GM18502 (cell line): Measurements from ENCODE around the gene PGGHG.

Experiments used
- ATAC-seq: cut with Tn5 transposase; IDR thresholded peaks from one replicate; pipeline ENCODE4 v1.9.1; 2021; ENCODE audit warnings: mild to moderate bottlenecking; ENCODE audit not compliant: unreplicated experiment, poor library complexity

Gene PGGHG

GRCh38 chr11:268716-269145, 20.2 kb upstream of the PGGHG start:
- peak; percentile 45 for ATAC-seq

GRCh38 chr11:269146-269890, 19.6 kb upstream of the PGGHG start:
- peak; percentile 76 for ATAC-seq

DNA sequence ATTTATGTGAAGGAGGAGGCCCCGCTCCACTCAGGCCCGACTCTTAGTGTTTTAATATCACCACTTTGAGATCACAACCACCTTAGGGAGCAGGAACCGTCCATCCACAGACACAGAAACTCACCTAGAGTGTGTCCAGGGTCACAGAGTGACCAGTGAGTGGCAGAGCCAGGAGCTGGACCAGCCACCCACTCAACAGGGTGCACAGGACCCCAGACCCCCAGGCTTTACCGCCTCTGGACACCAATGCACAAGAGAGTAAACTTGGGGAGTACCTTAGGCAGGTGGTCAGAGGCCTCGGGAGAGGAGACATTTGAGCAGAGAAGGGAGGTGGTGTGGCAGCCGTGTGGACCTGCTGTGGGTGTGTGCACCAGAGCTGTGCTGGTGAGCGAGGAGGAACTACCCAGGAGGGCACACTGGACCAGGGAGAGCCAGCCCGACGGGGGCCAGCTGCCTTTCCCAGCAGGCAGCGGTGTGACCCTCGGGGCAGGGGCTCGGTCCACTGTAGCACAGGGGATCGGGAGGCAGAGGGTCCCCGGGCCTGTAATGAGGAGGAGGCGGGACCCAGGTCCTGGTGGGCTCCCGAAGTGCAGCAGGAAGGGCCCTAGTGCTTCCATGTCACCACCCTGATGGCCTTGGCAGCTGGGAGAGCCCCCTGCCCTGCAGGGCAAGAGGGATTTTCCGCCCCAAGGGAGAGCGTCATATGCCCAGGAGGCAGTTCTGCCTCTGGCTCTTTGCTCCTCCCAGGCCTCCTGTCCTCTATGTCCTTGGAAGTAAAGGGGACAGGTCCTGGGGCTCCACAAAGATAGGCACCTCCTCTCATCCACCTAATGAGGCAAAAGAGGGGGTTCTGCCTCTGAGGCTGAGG, 18.2 kb upstream of the PGGHG start:
- no peak for ATAC-seq

GRCh38 chr11:271319-271715, 17.6 kb upstream of the PGGHG start:
- no peak for ATAC-seq

DNA sequence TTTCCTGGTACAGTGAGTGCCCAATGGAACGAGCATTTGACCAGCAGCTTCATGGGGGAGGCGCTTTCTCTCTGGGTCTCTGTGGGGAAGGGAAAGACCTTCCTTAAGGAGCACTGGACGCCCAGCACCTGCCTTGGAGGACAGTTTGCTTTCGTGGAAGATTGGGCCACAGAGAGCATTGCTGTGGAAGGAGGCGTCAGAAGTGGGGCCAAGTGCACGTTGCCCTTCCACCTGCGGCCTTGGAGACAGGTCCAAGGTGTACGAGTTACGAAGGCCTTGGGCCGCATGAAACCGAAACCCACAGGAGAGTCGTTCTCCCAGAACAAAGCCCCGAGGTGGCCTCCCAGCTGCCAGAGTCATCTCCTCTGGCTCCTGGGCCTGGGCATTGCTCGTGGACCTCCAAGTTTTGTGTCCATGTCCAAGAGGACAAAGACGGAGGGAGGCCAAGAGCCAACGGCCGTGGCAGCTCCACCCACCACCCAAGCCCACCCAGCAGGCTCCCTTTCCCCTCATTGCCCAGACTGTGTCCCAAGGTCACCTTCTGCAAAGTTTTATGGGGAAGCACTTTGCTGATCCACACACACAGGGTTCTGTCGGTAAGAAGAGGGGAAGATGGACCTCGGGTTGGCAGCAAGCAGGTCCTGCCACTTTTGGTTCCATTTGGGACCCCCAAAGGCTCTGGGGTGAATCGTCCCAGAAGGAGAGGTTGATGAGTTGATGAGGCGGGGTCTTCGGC, 16.6 kb upstream of the PGGHG start:
- ATAC-seq, result no peak

GRCh38 chr11:272931-273198, 16.1 kb upstream of the PGGHG start:
- ATAC-seq, result no peak

DNA sequence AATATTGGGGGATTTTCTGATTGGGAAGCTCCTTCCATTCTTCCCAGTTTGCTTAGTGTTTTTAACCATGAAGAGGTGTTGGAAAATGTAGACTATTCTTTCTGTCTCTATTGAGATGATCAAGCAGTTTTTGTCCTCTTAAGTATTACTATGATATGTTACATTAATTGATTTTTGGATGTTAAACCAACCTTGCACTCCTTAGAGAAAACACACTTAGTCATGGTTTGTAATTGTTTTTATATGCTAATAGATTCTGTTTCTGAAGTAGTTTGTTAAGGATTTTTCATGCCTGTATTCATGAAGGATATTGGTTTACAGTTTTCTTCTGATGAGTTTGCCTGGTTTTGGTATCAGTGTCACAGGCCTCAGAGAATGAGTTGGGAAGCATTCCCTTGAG, 12.7 kb upstream of the PGGHG start:
- no peak for ATAC-seq

DNA sequence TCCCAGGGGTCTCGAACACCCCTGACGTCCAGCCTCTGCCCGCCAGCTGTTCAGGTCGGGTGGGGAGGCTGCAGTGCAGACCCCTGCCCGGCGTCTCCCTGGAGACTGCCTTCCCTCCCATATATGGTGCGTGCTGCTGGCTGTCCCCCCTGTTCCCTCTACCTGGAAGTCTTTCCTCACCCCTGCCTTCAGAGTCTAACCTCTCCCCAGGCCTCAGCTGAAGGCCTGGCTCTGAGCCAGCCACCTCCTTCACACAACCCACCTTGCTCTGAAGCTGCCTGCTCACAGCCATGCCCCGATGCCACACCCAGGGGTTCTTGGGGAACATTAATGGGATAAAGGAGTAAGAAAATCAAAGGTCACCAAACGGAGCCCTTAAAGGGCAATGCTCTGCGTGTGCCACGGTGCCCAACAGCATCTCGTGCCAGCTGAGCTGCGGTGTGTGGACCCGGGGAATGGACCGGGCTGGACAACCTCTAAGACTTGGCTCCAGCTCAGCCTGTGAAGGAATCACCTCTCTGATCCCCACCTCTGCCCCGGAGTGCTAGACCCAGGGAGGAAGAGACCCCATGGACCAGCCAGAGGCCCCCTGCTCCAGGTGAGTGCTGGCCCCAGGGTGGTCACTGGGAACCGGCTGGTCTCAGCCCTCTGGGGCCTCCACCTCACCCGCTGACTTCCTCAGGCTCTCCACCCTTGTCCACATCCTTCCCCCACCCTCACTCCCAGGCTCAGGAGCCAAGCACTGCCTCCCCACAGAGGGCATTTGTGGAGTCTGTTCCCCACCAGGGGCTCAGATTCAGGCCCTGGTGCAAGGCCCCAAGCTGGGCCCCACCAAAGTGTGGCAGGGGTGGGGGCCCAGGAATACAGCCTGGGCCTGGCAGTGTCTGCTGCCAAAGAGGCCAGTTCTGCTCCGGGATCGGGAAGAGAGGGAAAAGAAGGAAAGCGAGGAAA, 10.7 kb upstream of the PGGHG start, which contains the start of gene NLRP6:
Gene NLRP6, plus strand, starts transcription at position 407 of the 951 bp plus-strand sequence. Its CDS starts 163 bp downstream, at position 570.
- no peak for ATAC-seq

- ATAC-seq, result no peak
These were observed 9.6 kb upstream of the PGGHG start for GRCh38 chr11:279040-279965.

DNA sequence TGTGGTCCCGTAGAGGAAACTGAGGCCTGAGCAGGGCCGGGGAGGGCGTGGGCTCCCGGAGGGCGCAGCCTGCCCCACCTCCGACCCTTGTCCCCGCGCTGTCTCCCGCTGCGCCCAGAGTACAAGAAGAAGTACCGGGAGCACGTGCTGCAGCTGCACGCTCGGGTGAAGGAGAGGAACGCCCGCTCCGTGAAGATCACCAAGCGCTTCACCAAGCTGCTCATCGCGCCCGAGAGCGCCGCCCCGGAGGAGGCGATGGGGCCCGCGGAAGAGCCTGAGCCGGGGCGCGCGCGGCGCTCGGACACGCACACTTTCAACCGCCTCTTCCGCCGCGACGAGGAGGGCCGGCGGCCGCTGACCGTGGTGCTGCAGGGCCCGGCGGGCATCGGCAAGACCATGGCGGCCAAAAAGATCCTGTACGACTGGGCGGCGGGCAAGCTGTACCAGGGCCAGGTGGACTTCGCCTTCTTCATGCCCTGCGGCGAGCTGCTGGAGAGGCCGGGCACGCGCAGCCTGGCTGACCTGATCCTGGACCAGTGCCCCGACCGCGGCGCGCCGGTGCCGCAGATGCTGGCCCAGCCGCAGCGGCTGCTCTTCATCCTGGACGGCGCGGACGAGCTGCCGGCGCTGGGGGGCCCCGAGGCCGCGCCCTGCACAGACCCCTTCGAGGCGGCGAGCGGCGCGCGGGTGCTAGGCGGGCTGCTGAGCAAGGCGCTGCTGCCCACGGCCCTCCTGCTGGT, 8.8 kb upstream of the PGGHG start:
- ATAC-seq, result no peak

GRCh38 chr11:280706-281485, 8.0 kb upstream of the PGGHG start:
- ATAC-seq, result no peak

DNA sequence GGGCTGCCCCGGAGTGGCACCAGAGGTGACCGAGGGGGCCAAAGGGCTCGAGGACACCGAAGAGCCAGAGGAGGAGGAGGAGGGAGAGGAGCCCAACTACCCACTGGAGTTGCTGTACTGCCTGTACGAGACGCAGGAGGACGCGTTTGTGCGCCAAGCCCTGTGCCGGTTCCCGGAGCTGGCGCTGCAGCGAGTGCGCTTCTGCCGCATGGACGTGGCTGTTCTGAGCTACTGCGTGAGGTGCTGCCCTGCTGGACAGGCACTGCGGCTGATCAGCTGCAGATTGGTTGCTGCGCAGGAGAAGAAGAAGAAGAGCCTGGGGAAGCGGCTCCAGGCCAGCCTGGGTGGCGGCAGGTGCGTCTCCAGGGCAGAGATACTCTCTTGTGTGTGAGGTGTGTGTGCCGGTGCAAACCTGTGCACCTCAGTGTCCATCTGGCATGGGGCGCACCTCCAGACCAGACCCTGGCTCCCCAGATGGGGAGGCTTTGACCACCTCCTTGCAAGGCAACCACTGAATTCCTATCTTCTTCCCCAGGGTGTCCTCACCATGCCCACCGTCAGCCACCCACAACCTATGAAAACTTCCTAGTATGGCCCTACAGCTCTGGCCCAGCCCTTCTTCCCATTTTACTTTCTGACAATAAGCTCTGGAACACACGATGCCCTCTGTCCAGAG, 7.3 kb upstream of the PGGHG start:
- ATAC-seq, result no peak

GRCh38 chr11:282171-282570, 6.8 kb upstream of the PGGHG start:
- ATAC-seq, result no peak

- no peak for ATAC-seq
These were observed 6.1 kb upstream of the PGGHG start for GRCh38 chr11:282630-283360.

DNA sequence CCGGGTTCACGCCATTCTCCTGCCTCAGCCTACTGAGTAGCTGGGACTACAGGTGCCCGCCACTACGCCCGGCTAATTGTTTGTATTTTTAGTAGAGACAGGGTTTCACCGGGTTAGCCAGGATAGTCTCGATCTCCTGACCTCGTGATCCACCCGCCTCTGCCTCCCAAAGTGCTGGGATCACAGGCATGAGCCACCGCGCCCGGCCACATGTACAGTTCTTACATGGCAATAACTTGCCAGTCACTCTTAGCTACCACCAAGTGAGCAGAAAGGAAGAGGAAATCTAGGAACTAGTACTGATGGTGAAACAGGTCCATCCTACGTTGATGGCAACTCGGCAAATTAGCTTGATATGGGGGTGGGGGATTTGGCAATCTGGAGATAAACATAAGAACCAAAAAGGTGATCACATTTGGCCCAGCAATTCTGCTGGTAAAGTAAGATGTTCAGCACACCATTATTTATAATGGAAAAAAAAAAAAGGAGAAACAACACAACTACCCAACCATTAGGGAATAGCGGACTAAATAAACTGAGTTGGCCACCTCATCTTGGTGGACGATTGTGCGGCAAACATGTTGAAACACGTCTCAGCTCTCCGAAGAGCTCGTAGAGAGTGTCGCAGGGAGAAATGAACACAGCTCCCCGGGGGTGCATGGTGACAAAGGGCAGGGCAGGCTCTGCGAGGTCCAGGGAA, 5.4 kb upstream of the PGGHG start:
- ATAC-seq, result no peak
